ENCODE results near the gene LRP1B.

The LRP1B gene

DNA sequence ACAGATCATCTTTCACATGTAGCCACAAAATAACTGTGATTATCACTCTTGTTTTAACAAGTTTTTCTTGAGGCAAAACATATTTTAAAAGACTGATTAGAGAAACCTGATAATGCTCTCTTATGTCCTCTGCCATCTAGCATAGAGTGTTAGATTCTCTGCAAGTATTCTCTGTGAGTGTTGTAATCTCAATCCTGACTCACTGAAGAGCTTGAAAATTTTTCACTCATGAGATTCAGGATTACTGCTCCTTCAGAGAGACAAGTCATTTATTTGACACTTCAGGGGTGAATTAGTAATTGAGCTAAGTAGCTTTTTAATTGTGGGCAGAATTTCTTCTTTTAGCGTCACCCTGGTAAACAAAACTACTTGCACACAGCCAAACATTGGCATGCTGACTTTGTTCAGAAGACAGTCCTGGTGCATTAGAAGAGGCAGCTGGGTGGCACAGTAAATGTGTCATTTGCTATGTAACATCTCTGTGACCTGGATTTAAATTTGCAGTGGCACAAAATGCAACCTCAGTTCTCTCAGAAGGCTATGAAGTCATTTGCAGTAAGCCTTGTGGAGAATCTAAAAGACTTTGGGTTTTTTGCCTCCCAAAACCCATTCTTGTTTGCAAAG lies 172.9 kb downstream of the LRP1B start:
- DNase-seq (ENCODE audit: low read depth, low spot score), result no peak

DNA sequence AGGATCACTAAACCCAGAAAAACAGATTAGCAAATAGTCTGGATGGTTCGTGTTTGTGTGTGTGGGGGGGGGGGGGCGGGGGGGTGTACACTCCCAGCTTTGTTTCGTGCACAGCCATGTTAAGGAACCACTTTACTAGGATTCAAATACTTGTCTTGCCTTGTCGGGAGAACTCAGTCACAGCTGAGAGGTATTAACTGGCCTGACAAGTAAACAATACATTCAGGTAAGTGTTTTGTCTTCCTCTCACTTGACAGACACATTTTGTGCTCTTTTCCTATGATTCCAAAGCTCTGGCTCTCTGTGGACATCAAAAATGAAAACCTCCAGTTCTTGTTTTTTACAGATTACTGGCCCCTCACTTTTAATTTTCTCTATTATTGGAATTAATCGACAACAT lies 173.5 kb downstream of the LRP1B start:
- no peak for DNase-seq (ENCODE audit: low read depth, low spot score)

GRCh38 chr2:141947396-141948114 lies 183.3 kb downstream of the LRP1B start:
- no peak for DNase-seq (ENCODE audit: low read depth, low spot score)

- DNase-seq (ENCODE audit: low read depth, low spot score), result no peak
These were observed 184.8 kb downstream of the LRP1B start for GRCh38 chr2:141946016-141946415.

- DNase-seq (ENCODE audit: low read depth, low spot score), result no peak
These were observed 186.9 kb downstream of the LRP1B start for GRCh38 chr2:141943918-141944317.

GRCh38 chr2:141942006-141942789 lies 188.6 kb downstream of the LRP1B start:
- no peak for DNase-seq (ENCODE audit: low read depth, low spot score)

- no peak for DNase-seq (ENCODE audit: low read depth, low spot score)
These were observed 189.6 kb downstream of the LRP1B start for GRCh38 chr2:141941210-141941714.

DNA sequence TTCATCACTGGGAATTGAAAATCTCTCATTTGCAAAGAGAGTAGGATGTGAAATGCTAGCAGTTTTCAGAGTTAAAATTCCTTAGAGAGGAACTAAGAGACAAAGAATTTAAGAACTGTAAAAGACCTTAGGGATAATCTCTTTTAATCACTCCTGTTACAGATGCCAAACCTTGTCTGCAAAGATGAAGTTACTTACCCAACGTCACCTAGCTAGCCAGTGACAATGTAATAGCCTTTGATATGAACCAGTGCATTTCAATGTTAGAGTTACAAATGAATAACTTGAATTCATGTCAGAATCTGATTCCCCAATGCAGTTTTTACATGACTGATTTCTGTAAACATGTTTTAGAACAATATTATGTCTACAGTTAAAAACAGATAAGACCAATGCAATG lies 190.1 kb downstream of the LRP1B start:
- DNase-seq (ENCODE audit: low read depth, low spot score), result no peak

DNA sequence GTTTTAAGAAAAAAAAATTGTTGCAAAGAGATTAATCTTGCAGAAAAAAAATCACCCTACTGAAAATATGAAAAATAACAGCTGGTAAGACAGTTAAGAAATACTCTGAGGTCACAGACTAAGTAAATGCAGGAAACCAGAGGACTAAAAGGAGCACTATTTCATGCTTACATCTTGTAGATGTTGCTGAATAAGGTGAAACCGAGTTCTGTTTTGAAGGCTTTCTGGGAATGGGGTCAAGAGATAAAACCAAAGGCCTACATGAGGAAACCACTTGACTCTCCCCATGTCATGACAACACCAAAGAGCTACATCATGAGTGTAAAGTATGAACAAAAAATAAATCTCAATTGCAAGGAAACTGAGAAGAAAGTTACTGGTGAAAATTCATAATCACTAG lies 197.6 kb downstream of the LRP1B start:
- DNase-seq (ENCODE audit: low read depth, low spot score), result no peak

DNA sequence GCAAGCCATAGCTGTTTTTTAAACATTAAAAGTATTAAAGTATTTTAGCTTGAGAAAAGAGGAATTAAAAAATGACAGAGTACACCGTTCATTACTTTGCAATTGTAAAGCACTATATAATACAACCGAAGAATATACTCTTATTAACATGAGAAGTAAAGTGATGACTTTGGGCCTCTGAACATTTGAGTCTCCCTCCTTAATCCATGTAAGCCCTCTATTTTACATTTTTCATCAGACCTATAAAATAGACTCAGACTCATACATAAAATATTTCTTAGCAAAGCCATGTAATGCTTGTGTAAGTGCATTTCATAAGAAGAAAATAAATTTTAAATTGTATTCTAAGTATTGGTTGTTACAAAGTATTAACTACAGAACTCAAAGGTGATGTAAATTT lies 198.6 kb downstream of the LRP1B start:
- no peak for DNase-seq (ENCODE audit: low read depth, low spot score)

GRCh38 chr2:141931797-141932196 lies 199.0 kb downstream of the LRP1B start:
- no peak for DNase-seq (ENCODE audit: low read depth, low spot score)

- no peak for DNase-seq (ENCODE audit: low read depth, low spot score)
These were observed 200.0 kb downstream of the LRP1B start for GRCh38 chr2:141930803-141931202.

- DNase-seq (ENCODE audit: low read depth, low spot score), result no peak
These were observed 201.2 kb downstream of the LRP1B start for GRCh38 chr2:141929331-141930252.

- DNase-seq (ENCODE audit: low read depth, low spot score), result no peak
These were observed 202.3 kb downstream of the LRP1B start for GRCh38 chr2:141928476-141928875.

DNA sequence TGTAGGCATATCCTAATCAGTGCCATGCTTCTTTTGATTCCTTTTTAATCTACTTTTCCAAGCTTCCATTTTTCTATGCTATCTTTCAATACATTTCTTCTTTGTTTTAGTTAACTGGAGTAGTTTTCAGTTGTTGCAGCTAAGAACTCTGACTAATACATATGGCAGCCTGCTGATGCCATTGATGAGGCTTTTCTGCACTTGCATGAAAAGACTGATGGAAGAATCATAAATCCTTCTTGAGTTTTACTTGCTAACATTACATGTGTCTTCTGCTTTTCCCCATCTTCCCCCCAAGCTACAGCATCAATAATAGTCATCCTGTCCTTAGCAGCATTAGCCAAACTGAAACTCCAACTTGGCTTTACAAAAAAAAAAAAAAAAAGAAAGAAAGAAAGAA lies 203.3 kb downstream of the LRP1B start:
- no peak for DNase-seq (ENCODE audit: low read depth, low spot score)

DNA sequence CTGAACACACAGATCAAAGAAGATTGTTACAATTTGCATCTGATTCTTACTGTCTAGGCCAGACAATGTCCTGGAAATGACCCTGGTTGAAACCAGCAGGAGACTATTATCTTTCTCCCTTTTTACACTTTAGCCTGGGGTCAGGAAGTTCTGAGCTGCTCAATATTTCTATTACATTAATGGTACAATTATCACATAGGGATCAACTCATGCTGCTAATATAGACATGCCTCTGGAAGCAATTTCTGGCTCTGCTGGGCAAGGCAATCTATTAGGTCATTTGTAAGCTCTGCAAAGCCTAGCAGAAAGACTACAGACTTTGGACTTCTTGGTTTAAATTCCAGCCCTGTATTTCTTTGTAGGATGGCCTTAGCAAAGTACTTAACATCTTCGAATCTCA lies 205.3 kb downstream of the LRP1B start:
- DNase-seq (ENCODE audit: low read depth, low spot score), result no peak

- DNase-seq (ENCODE audit: low read depth, low spot score), result no peak
These were observed 207.2 kb downstream of the LRP1B start for GRCh38 chr2:141923657-141924056.

DNA sequence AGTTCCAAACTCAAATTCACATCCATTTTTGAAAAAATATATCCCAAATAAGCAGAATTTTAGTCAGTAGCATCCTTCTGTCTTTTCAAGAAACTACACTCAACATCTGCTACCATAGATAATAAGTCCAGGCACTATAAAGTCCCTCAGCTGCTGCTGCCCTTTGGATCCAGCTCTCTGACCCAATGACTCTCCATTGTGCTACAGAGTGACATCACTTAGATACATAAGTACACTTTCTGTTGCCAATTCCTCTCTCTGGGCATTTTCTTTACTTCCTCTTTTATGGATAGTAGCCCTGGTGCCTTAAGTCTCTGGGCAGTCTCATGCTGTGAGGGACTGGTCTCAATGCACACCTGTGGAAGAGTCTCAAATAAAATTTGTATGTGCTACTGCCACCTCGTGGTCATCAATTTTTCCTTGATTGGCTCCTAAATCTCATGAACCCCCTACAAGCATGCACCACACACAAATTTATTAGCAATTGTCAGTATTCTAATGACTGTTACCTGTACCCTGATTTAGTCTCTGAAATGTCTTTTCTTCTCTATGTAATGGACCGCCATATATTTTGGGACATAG lies 219.2 kb downstream of the LRP1B start:
- DNase-seq (ENCODE audit: low read depth, low spot score), result peak; percentile 2

GRCh38 chr2:141906678-141907077 lies 224.1 kb downstream of the LRP1B start:
- DNase-seq (ENCODE audit: low read depth, low spot score), result no peak

DNA sequence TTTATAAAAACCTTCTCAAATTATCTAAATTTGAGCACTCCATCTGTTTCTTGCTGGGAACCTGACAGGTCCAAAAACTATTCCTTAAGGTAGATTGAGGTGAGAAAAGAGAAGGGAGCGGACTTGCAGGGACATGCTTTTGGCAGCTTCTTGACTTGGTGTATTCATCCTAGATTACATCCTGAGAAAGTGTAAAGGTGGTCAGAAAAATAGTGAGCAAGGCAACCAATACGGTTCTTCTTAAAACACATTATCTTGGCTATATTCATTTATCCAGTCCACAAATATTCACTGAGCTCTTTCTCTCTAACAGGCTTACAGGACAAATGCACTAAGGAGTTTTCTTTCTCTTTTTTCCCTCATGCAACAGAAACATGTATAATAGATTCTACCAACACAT lies 230.0 kb downstream of the LRP1B start:
- DNase-seq (ENCODE audit: low read depth, low spot score), result no peak

DNA sequence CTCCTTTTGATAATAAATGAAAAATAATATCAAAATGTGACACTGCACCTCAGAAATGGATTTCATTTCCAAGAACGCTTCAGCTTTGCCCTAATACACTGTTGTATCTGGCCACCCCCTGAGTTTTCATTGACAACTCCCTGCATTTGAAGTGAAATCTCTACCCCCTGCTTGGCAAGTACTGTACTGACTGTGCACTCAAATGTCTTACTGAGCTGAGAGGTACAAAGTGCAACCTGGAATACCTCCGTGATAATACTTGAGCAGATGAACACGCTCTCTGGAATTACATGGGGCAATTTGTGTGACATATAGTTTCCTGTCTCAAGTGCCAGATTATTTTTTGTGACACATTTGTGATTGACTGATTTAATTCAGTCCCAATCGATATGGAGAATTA lies 231.1 kb downstream of the LRP1B start:
- no peak for DNase-seq (ENCODE audit: low read depth, low spot score)

All from smooth muscle cell of the brain vasculature (primary cell).